GM12878 (cell line): ENCODE results near the gene AKAP13. TPM values are rescaled to one million over a fixed set of nuclear protein-coding genes. Genes with fewer than 3 reads are reported as not detected.

Experiments used
- ATAC-seq: fragments of 200-7000 bp; cut with Tn5 transposase; 3 replicates; pipeline ENCODE4 v1.9.1; 2020; ENCODE audit warnings: mild to moderate bottlenecking, moderate library complexity
- BruUV-seq: library from RNA; stranded (reverse); fragments of 400-500 nt; replicated peaks from 2 replicates; lab custom pipeline; 2021; lab: Mats Ljungman, UMichigan
- CTCF ChIA-PET: fragments of 300-600 bp; sonication (Branson Sonifier 250); formaldehyde crosslinking; extraction: SDS; loops from one replicate; lab custom pipeline; 2021; ENCODE audit warnings: inconsistent platforms; lab: Yijun Ruan, JAX
- POLR2A ChIA-PET: fragments of 350-600 bp; formaldehyde crosslinking; extraction: SDS; loops from one replicate; lab custom pipeline; 2021; ENCODE audit warnings: inconsistent platforms; lab: Charles Lee
- RAD21 ChIA-PET: fragments of 300-600 bp; sonication (Branson Sonifier 250); formaldehyde crosslinking; loops from one replicate; lab custom pipeline; 2023; ENCODE audit warnings: antibody characterized with exemption; ENCODE audit not compliant: unreplicated experiment; lab: Charles Lee
- SMC1A ChIA-PET: fragments of 300-600 bp; sonication (Branson Sonifier 250); formaldehyde crosslinking; loops from one replicate; lab custom pipeline; 2023; ENCODE audit not compliant: unreplicated experiment, uncharacterized antibody; lab: Charles Lee
- DNase-seq: peaks from one replicate; pipeline ENCODE4 v3.0.0-alpha.2; 2011; ENCODE audit warnings: low read depth, low spot score
- FAIRE-seq: peaks from 3 replicates; lab custom pipeline; 2011; peaks lifted over from hg19 to GRCh38; lab: Jason Lieb, UNC
- H2AFZ ChIP-seq: 2 replicates; pipeline ENCODE4 v1.6.0; 2011; ENCODE audit warnings: low read depth, low read length, control low read depth; ENCODE audit not compliant: control insufficient read depth
- H3K27ac ChIP-seq: 2 replicates; pipeline ENCODE4 v1.5.1; 2011; ENCODE audit warnings: control low read depth; ENCODE audit not compliant: control insufficient read depth, insufficient read depth
- H3K27me3 ChIP-seq, 2 experiments: replicated peaks in 1 of 2; 2 replicates each; pipeline versions ENCODE4 v1.6.0 to v1.6.1; 2011; ENCODE audit warnings: low read length in 1 of 2; ENCODE audit not compliant: control insufficient read depth in 2 of 2, insufficient read depth in 2 of 2
- H3K36me3 ChIP-seq, 2 experiments: 2 replicates each; pipeline ENCODE4 v1.5.1; 2011; ENCODE audit warnings: low read length in 1 of 2; ENCODE audit not compliant: control insufficient read depth in 2 of 2, insufficient read depth in 2 of 2
- H3K4me1 ChIP-seq: 2 replicates; pipeline ENCODE4 v1.6.1; 2011; ENCODE audit warnings: mild to moderate bottlenecking, low read length, moderate library complexity, mixed read lengths; ENCODE audit not compliant: control insufficient read depth, insufficient read depth
- H3K4me2 ChIP-seq: 2 replicates; pipeline ENCODE4 v1.6.0; 2011; ENCODE audit warnings: control low read depth; ENCODE audit not compliant: control insufficient read depth, insufficient read depth
- H3K4me3 ChIP-seq: fragments of 200-600 bp; sonication (generic); 2 replicates; pipeline ENCODE4 v1.5.1; 2016
- H3K79me2 ChIP-seq: 2 replicates; pipeline ENCODE4 v1.6.0; 2011; ENCODE audit warnings: low read length; ENCODE audit not compliant: control insufficient read depth, insufficient read depth
- H3K9ac ChIP-seq: 2 replicates; pipeline ENCODE4 v1.8.0; 2011; ENCODE audit warnings: low read length, control low read depth, mixed read lengths; ENCODE audit not compliant: control insufficient read depth, insufficient read depth
- H3K9me3 ChIP-seq: replicated peaks from 3 replicates; pipeline ENCODE4 v1.5.1; 2011; ENCODE audit warnings: mild to moderate bottlenecking, low read length; ENCODE audit not compliant: control insufficient read depth, insufficient read depth
- H4K20me1 ChIP-seq: 2 replicates; pipeline ENCODE4 v1.6.0; 2011; ENCODE audit not compliant: control insufficient read depth, insufficient read depth
- ATF7 ChIP-seq: fragments of 450-650 bp; IDR thresholded peaks from 2 replicates; pipeline ENCODE4 v1.6.1; 2016; ENCODE audit warnings: low read depth, mild to moderate bottlenecking
- BRCA1 ChIP-seq: IDR thresholded peaks from 2 replicates; pipeline ENCODE4 v1.6.1; 2011; ENCODE audit warnings: low read depth, low read length, improper control_type of control experiment
- CHD1 ChIP-seq: IDR thresholded peaks from 2 replicates; pipeline ENCODE4 v1.6.1; 2012; ENCODE audit warnings: low read depth, low read length, improper control_type of control experiment
- DPF2 ChIP-seq: fragments of 450-650 bp; IDR thresholded peaks from 2 replicates; pipeline ENCODE4 v1.6.1; 2017; ENCODE audit warnings: mild to moderate bottlenecking
- EED ChIP-seq: sonication (generic); IDR thresholded peaks from 2 replicates; pipeline ENCODE4 v1.6.1; 2016; ENCODE audit warnings: antibody characterized with exemption, low read depth
- GATAD2B ChIP-seq: fragments of 450-650 bp; conservative IDR thresholded peaks from 2 replicates; pipeline ENCODE4 v1.6.1; 2017; ENCODE audit warnings: low read depth, mild to moderate bottlenecking, moderate library complexity
- JUNB ChIP-seq: IDR thresholded peaks from 2 replicates; pipeline ENCODE4 v1.6.1; 2016; ENCODE audit warnings: antibody characterized with exemption, mild to moderate bottlenecking
- KAT2A ChIP-seq: conservative IDR thresholded peaks from 2 replicates; pipeline ENCODE4 v1.6.1; 2011; ENCODE audit warnings: low read depth, low read length; ENCODE audit not compliant: control insufficient read depth
- NFIC ChIP-seq: IDR thresholded peaks from 2 replicates; pipeline ENCODE4 v1.6.1; 2012; ENCODE audit warnings: low read depth, mild to moderate bottlenecking, inconsistent platforms, low read length, moderate library complexity
- NFYA ChIP-seq: IDR thresholded peaks from 2 replicates; pipeline ENCODE4 v1.6.1; 2011; ENCODE audit warnings: low read depth, mild to moderate bottlenecking, low read length, improper control_type of control experiment, borderline replicate concordance
- NFYB ChIP-seq: IDR thresholded peaks from 2 replicates; pipeline ENCODE4 v1.6.1; 2011; ENCODE audit warnings: low read depth, mild to moderate bottlenecking, low read length, improper control_type of control experiment, moderate library complexity; ENCODE audit not compliant: insufficient read depth
- PAX8 ChIP-seq: fragments of 450-650 bp; IDR thresholded peaks from 2 replicates; pipeline ENCODE4 v1.6.1; 2017; ENCODE audit warnings: mild to moderate bottlenecking, moderate library complexity
- RAD21 ChIP-seq: IDR thresholded peaks from 2 replicates; pipeline ENCODE4 v1.6.1; 2011; ENCODE audit warnings: mild to moderate bottlenecking, low read depth, low read length, moderate library complexity; ENCODE audit not compliant: insufficient read depth
- RELA ChIP-seq: fragments of 450-650 bp; IDR thresholded peaks from 2 replicates; pipeline ENCODE4 v1.8.0; 2014; ENCODE audit warnings: borderline replicate concordance; ENCODE audit not compliant: partially characterized antibody
- SIN3A ChIP-seq: IDR thresholded peaks from 2 replicates; pipeline ENCODE4 v1.6.1; 2012; ENCODE audit warnings: low read depth, low read length, improper control_type of control experiment
- SREBF1 ChIP-seq: IDR thresholded peaks from 2 replicates; pipeline ENCODE4 v1.6.1; 2012; ENCODE audit warnings: mild to moderate bottlenecking, low read length
- TCF3 ChIP-seq: IDR thresholded peaks from 2 replicates; pipeline ENCODE4 v1.6.1; 2012; ENCODE audit warnings: low read depth, mild to moderate bottlenecking, low read length, borderline replicate concordance; ENCODE audit not compliant: insufficient read depth
- ZNF217 ChIP-seq: fragments of 450-650 bp; IDR thresholded peaks from 2 replicates; pipeline ENCODE4 v1.6.1; 2017; ENCODE audit warnings: antibody characterized with exemption, mild to moderate bottlenecking
- WGBS: methylation state at CpG from one replicate; pipeline ENCODE4 v1.1.6; 2016; ENCODE audit warnings: low lambda C conversion rate; ENCODE audit not compliant: insufficient replicate concordance, insufficient coverage; ENCODE audit errors: missing lambda C conversion rate; 5-methylcytosine and 5-hydroxymethylcytosine counted together
- in situ Hi-C: fragments of 300-500 bp; cut with MboI; formaldehyde crosslinking; loops from 9 replicates; pipeline ENCODE4 v1.14.3; 2018; ENCODE audit warnings: mixed read lengths
- intact Hi-C: fragments of 100-400 bp; cut with micrococcal nuclease; formaldehyde crosslinking; loops from one replicate; pipeline ENCODE4 v1.14.2; 2022; ENCODE audit not compliant: unreplicated experiment
- polyA plus RNA-seq, 11 experiments: library from polyadenylated mRNA; depleted of rRNA in 4 of 11; unstranded in 6 of 11; stranded (reverse) in 5 of 11; fragments of >200 nt; fragmentation: Nextera tagmentation in 4 of 11; fragmentation: Illumina TruSeq in 1 of 11; extraction: Ambion mirVana in 4 of 11; extraction: Trizol in 1 of 11; gene quantifications; 1 replicate in 1 of 11; 2 replicates in 10 of 11; pipeline versions ENCODE4 v1.2.1 to v1.2.3, GENCODE V29; 2011 to 2016; ENCODE audit warnings: inconsistent platforms in 2 of 11, missing spikeins in 2 of 11, low read depth in 1 of 11
- total RNA-seq, 4 experiments: library from RNA; depleted of rRNA in 3 of 4; stranded (reverse); fragments of >200 nt in 3 of 4; fragmentation: Illumina TruSeq in 1 of 4; extraction: Trizol in 1 of 4; gene quantifications; 2 replicates each; pipeline versions ENCODE4 v1.2.1 to v1.2.3, GENCODE V29; 2013 to 2021
- TF ChIP-seq, protein P1 (sequence below): fragments of 450-650 bp; IDR thresholded peaks from 2 replicates; pipeline ENCODE4 v1.6.1; 2018; ENCODE audit warnings: borderline replicate concordance, mild to moderate bottlenecking; ENCODE audit not compliant: partially characterized antibody

The AKAP13 gene
- total and polyA plus RNA-seq, 10 of the 15 experiments (the other 5 are each of a cell fraction or from before 2014, with no cell fraction given) = 14.4 to 74.9 (median 55.1) TPM

DNA sequence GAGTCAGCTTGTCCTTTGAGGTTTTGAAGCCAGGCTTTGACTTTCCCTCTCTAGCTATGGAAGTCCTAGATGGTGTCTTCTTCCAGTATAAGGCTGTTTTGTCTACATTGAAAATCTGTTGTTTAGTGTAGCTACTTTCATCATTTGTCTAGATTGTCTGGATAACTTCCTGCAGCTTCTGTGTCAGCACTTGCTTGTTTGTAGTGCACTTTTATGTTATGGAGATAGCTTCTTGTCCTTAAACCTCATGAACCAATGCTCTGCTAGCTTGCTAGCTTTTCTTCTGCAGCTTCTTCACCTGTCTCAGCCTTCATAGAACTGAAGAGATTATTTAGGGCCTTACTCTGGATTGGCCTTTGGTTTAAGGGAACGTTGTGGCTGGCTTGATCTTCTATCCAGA, 43.8 kb downstream of the AKAP13 start:
- ChIA-PET POLR2A (interaction anchor here (0.6 to 1.4 kb wide), 4 partner anchors 8 to 48 kb away, joined by 3 to 7 read pairs (median 3); no protein-coding TSS in a partner anchor), RAD21 (interaction anchor here (1.0 to 1.4 kb wide), 9 partner anchors 10 to 156 kb away, joined by 3 to 5 read pairs (median 3); no protein-coding TSS in a partner anchor), SMC1A (interaction anchor here (0.7 to 2.1 kb wide), 11 partner anchors 9 to 128 kb away, joined by 3 to 13 read pairs (median 3); partner anchors contain the start of gene AKAP13), CTCF (interaction anchor here (0.6 to 2.3 kb wide), 5 partner anchors 10 to 132 kb away, joined by 3 to 24 read pairs (median 3); no protein-coding TSS in a partner anchor)
- no peak overlapping the region for H3K27ac ChIP-seq
- DNase-seq (no peak), ATAC-seq (no peak), FAIRE-seq (no peak)
- TF ChIP-seq ATF7 (no peak), SIN3A (no peak), KAT2A (no peak), PAX8 (no peak), RAD21 (no peak), TCF3 (no peak), GATAD2B (no peak), BRCA1 (no peak), NFIC (no peak), JUNB (no peak), ZNF217 (no peak), NFYB (no peak), CHD1 (no peak), SREBF1 (no peak), NFYA (no peak), RELA (no peak), EED (no peak), DPF2 (no peak)
- TF ChIP-seq, protein P1, sequence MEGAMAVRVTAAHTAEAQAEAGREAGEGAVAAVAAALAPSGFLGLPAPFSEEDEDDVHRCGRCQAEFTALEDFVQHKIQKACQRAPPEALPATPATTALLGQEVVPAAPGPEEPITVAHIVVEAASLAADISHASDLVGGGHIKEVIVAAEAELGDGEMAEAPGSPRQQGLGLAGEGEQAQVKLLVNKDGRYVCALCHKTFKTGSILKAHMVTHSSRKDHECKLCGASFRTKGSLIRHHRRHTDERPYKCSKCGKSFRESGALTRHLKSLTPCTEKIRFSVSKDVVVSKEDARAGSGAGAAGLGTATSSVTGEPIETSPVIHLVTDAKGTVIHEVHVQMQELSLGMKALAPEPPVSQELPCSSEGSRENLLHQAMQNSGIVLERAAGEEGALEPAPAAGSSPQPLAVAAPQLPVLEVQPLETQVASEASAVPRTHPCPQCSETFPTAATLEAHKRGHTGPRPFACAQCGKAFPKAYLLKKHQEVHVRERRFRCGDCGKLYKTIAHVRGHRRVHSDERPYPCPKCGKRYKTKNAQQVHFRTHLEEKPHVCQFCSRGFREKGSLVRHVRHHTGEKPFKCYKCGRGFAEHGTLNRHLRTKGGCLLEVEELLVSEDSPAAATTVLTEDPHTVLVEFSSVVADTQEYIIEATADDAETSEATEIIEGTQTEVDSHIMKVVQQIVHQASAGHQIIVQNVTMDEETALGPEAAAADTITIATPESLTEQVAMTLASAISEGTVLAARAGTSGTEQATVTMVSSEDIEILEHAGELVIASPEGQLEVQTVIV = no peak
- peaks cover 33% of the 10 kb centered on the region for H3K4me1 ChIP-seq
- in situ Hi-C loops = no loop called here
- H3K9me3 ChIP-seq = no peaks in the 10 kb centered on the region; the same call in 1 of the 3 replicates
- H3K9ac ChIP-seq = no peak overlapping the region
- no peaks in the 10 kb centered on the region; a peak in 1 of 4 replicates for H3K36me3 ChIP-seq
- H3K4me3 ChIP-seq = no peak overlapping the region
- WGBS = 100% methylated on average over 1 of the region's 1 CpG
- H2AFZ ChIP-seq = no peak overlapping the region
- no TSS peak for BruUV-seq
- intact Hi-C loops = no loop called here
- H3K79me2 ChIP-seq = peaks cover 79% of the 10 kb centered on the region
- no peaks in the 10 kb centered on the region for H3K27me3 ChIP-seq
- no peak overlapping the region for H3K4me2 ChIP-seq
- H4K20me1 ChIP-seq = no peaks in the 10 kb centered on the region; the same call in 1 of the 2 replicates
